Right lobe of liver (tissue), 6 donors: Measurements from ENCODE around the gene POU3F3. TPM values are rescaled to one million over a fixed set of nuclear protein-coding genes. Genes with fewer than 3 reads are reported as not detected.

Source experiments
- ATAC-seq, 4 donors: fragments of 200-7000 bp; cut with Tn5 transposase; one replicate each; pipeline ENCODE4 v1.9.1; 2020; ENCODE audit warnings: mild to moderate bottlenecking in 4 of 4, moderate library complexity in 4 of 4
- DNase-seq, 3 donors: peaks; one replicate each; pipeline ENCODE4 v3.0.0-alpha.2; 2020
- H3K27ac ChIP-seq, 3 donors: fragments of 200-600 bp; one replicate each; pipeline ENCODE4 v1.8.0; 2022
- H3K27me3 ChIP-seq, 2 donors: fragments of 200-600 bp; one replicate each; pipeline ENCODE4 v1.8.0; 2022
- H3K36me3 ChIP-seq, 4 donors: fragments of 200-600 bp; sonication (generic) in 1 of 4; one replicate each; pipeline versions ENCODE4 v1.5.1 to v1.8.0; 2017 to 2022; ENCODE audit warnings: control low read depth in 1 of 4
- H3K4me1 ChIP-seq, 4 donors: fragments of 200-600 bp; sonication (generic) in 1 of 4; one replicate each; pipeline versions ENCODE4 v1.5.1 to v1.8.0; 2017 to 2022; ENCODE audit warnings: control low read depth in 1 of 4
- H3K4me3 ChIP-seq, 3 donors: fragments of 200-600 bp; one replicate each; pipeline ENCODE4 v1.8.0; 2022
- H3K9me3 ChIP-seq, 4 donors: fragments of 200-600 bp; sonication (generic) in 1 of 4; one replicate each; pipeline versions ENCODE4 v1.5.1 to v1.8.0; 2017 to 2022; ENCODE audit warnings: control low read depth in 1 of 4
- CTCF ChIP-seq, 4 donors: fragments of 200-600 bp in 3 of 4; fragments of 450-650 bp in 1 of 4; IDR thresholded peaks; one replicate each; pipeline versions ENCODE4 v1.5.1 to v1.8.0; 2016 to 2022; ENCODE audit warnings: antibody characterized with exemption in 4 of 4, mild to moderate bottlenecking in 2 of 4
- POLR2A ChIP-seq: fragments of 450-650 bp; IDR thresholded peaks from one replicate; pipeline ENCODE4 v1.6.1; 2017; ENCODE audit warnings: antibody characterized with exemption, mild to moderate bottlenecking
- WGBS: methylation state at CpG from one replicate; pipeline ENCODE4 v1.1.6; 2018; ENCODE audit warnings: low coverage, low lambda C conversion rate; ENCODE audit not compliant: insufficient coverage; ENCODE audit errors: missing lambda C conversion rate; 5-methylcytosine and 5-hydroxymethylcytosine counted together
- intact Hi-C, 2 donors: fragments of 100-400 bp; cut with DNase I; formaldehyde crosslinking; loops; one replicate each; pipeline versions ENCODE4 v1.11.2 to v1.14.1; 2022
- total RNA-seq, 6 experiments: library from RNA; depleted of rRNA in 2 of 6; stranded (reverse); fragments of >200 nt in 2 of 6; fragmentation: NEBNext Ultra II Directional in 3 of 6; extraction: Animal tissue kit (Norgen Biotek cat#: 25700) in 3 of 6; gene quantifications; one replicate each; pipeline versions ENCODE4 v1.1.0 to v1.2.4, GENCODE V29; 2016 to 2023
- donor health status: DM: no; HTN: yes; CAD: no.
- donor health status: DM: no; HTN: no; CAD: no.
- donor health status: DM: no; HTN: no; CAD: no.
- donor health status: DM: no; HTN: yes; CAD: no.
- donor health status: DM: no; HTN: yes; CAD: no.

Gene POU3F3
- total RNA-seq, 6 experiments from 2014 or later, result not detected

GRCh38 chr2:104851291-104852089 is 2.4 kb upstream of the POU3F3 start:
- no peak for TF ChIP-seq POLR2A
- no peak for TF ChIP-seq CTCF (IDR thresholded peaks at IDR 0.05)
- ATAC-seq (no peak), DNase-seq (no peak)
- no peak overlapping the region for H3K4me3 ChIP-seq
- WGBS, result 4% methylated on average over 29 of the region's 29 CpGs
- H3K27me3 ChIP-seq, result peaks cover 5 to 43% of the 10 kb centered on the region in 2 donors
- intact Hi-C loops, result no loop called here
- no peaks in the 10 kb centered on the region for H3K9me3 ChIP-seq
- no peaks in the 10 kb centered on the region for H3K36me3 ChIP-seq
- no peak overlapping the region for H3K27ac ChIP-seq
- peaks cover 0 to 13% (median 0%) of the 10 kb centered on the region in 4 donors for H3K4me1 ChIP-seq

GRCh38 chr2:104852090-104852666 is 1.7 kb upstream of the POU3F3 start:
- no peak for TF ChIP-seq POLR2A
- TF ChIP-seq CTCF (IDR thresholded peaks at IDR 0.05), result no peak
- Histone ChIP-seq H3K9me3 (no peaks in the 10 kb centered on the region), H3K4me3 (peak overlapping the region in 1 of 3 donors; percentile 29), H3K36me3 (no peaks in the 10 kb centered on the region), H3K27me3 (peaks cover 5 to 41% of the 10 kb centered on the region in 2 donors), H3K27ac (no peak overlapping the region), H3K4me1 (peaks cover 0 to 13% (median under 1%) of the 10 kb centered on the region in 4 donors)
- intact Hi-C loops, result no loop called here
- ATAC-seq (peak; percentile 50 to 56 (median 54)), DNase-seq (peak in 2 of 3 donors; percentile 31 to 53)
- 6% methylated on average over 15 of the region's 39 CpGs for WGBS

- Histone ChIP-seq H3K27me3 (peaks cover 16 to 55% of the 10 kb centered on the region in 2 donors), H3K36me3 (no peaks in the 10 kb centered on the region), H3K27ac (no peak overlapping the region), H3K9me3 (no peaks in the 10 kb centered on the region), H3K4me3 (no peak overlapping the region), H3K4me1 (peaks cover 0 to 13% (median 4%) of the 10 kb centered on the region in 4 donors)
- DNase-seq (peak in 1 of 3 donors; percentile 16), ATAC-seq (no peak)
- 10% methylated on average over 16 of the region's 48 CpGs for WGBS
- TF ChIP-seq POLR2A (no peak), CTCF (IDR thresholded peaks at IDR 0.05) (no peak)
- intact Hi-C loops, result no loop called here
Observed at GRCh38 chr2:104854498-104855220, 744 bp downstream of the POU3F3 start.

- WGBS, result 13% methylated on average over 7 of the region's 135 CpGs
- no peak overlapping the region for H3K4me3 ChIP-seq
- no peak for TF ChIP-seq POLR2A
- TF ChIP-seq CTCF (IDR thresholded peaks at IDR 0.05), result no peak
- H3K4me1 ChIP-seq, result peaks cover 0 to 13% (median 4%) of the 10 kb centered on the region in 4 donors
- ATAC-seq (no peak), DNase-seq (no peak)
- H3K27ac ChIP-seq, result no peak overlapping the region
- H3K27me3 ChIP-seq, result peaks cover 19 to 63% of the 10 kb centered on the region in 2 donors
- intact Hi-C loops, result no loop called here
- H3K9me3 ChIP-seq, result no peaks in the 10 kb centered on the region
- no peaks in the 10 kb centered on the region for H3K36me3 ChIP-seq
Observed at GRCh38 chr2:104855221-104856085, 1.5 kb downstream of the POU3F3 start.
